HG02981 (cell line): ENCODE data around the gene GNRH2.
"Not testable (repeated sequence)": the region's sequence is repeated elsewhere in the genome, so short reads cannot be mapped to it uniquely, and the experiment has no call there.

Experiments used
- ATAC-seq: cut with Tn5 transposase; IDR thresholded peaks from one replicate; pipeline ENCODE4 v1.9.1; 2021; ENCODE audit warnings: mild to moderate bottlenecking, moderate library complexity; ENCODE audit not compliant: unreplicated experiment

The GNRH2 gene, protein sequence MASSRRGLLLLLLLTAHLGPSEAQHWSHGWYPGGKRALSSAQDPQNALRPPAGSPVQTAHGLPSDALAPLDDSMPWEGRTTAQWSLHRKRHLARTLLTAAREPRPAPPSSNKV

DNA sequence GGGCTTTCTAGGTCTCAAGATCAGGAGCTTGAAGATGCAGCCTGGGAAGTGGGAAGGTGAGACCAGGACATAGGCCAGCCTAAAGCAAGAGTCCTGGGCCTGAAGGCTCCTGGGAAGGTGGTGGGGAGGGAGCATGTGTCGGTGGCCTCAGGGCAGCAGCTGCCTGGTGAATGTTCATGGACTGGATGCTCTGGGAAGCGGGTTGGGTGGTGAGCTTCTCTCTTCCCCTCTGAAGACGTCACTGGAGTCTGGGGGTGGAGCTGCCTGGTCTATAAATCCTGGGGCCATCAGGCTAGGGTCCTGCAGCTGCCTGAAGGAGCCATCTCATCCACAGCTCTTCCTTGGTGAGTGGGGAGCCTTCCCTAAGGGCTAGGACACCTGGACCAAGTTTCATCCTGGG lies at the start of gene GNRH2:
GNRH2 (plus strand) TSS at position 301 of the 400 bp plus-strand sequence. CDS start 793 bp downstream, outside the sequence.
- ATAC-seq, result no peak

DNA sequence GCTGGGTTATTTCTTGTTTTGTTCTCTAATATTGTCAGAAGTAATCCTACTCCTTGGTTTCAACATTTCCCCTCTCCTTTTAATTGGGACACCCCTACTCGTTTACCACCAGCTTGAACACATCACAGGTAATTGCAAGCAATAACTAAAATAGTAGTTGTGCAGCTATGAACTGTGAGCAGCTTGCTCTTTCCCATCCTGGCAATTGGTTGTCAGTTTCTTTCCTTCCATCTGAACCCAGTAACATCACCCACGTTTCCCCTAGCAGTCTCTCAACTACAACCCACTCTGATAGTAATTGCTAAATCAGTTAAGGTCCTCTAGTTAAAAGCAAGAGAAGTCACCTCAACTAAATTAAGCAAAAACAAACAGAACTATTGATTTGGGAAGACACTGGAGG lies 47.6 kb upstream of the GNRH2 start:
- no peak for ATAC-seq

DNA sequence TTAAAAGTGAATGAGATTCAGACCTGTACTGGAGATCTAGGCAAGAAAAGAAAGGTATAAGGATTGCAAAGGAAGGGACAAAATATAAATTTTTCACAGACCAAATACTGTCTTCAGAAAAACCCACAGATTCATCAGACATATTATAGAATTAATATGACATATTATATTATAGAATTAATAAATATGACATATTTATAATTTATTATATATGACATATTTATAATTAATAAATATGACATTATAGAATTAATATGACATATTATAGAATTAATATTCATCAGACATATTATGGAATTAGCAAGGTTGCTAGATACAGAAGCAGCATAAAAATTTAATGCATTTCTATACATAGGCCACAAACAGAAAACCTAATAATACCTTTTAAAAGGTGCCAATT lies 44.7 kb upstream of the GNRH2 start:
- no peak for ATAC-seq

DNA sequence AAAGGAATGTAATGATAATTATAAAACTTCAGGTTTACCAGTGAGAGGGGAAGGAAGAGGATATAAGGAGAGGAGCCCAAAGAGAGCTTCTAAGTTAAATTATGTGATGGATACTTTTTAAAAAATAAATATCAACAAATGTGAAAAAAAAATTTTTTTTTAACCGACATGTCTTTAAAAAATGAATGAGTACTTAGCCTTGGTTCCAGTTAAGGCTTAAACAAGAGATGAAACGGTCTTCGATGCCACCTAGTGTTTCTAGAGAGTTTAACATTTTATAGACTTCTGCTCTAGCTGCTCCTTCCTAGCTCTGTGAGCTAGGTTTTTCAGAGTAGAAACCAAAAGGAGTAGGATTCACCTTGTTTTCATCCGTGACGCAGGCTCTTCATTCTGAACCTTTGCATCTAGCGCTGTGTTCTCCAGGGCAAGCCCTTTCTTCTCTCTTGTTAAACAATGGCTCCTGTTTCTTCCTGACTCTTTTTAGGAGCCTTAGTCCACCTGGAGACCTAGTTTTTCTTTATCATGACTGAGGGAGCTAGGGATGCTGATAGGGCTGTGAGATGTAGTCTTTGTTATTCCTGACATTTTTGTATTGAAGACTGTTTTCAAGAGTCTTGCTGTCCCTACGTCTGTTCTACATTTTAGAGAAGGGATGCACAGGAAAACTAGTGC lies 42.4 kb upstream of the GNRH2 start:
- no peak for ATAC-seq

DNA sequence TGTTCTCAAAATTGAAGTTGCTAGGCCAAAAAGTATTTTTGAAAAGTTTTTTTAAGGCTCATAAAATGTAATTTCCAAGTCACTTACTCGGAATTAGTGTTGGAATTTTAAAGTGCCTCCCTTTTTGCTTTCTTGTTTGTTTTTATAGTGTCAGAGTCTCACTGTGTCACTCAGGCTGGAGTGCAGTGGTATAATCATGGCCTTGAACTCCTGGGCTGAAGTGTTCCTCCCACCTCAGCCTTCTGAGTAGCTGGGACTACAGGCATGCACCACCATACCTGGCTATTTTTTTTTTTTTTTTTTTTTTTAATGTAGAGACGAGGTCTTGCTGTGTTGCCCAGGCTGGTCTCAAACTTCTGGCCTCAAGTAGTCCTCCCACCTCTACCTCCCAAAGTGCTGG lies 40.0 kb upstream of the GNRH2 start:
- no peak for ATAC-seq

DNA sequence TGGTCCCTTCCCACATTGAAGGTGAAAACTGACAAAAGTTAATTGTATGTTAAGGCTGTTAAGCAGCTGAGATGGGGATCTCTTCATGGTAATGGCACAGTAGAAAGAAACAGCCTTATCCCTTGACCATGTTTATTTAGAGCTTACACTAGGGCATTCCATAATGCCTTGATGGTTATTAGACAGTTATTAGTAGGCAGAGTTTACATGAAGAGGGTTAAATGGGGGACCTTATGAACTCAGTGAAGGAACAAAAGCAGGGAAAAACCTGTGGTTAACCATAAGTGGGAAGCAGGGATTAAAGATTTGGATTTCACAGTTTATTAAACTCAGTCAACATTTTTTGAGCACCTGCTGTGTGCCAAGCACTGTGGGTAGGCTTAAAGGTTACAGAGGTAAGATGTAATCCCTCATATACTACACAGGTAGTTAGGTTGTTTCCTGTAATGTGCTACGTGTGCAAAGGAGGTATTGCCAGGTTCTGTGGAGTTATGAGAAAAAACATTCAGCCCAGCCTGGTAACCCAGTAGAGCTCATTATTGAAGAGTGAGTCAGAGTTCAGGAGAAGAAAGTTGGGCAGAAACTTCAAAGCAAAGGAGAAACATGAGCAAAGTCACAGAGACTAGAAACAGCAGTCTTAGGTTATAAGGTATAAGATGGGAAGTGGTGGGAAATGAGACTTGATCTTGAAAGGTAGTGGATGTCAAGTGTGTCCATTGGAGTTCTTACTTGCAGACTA lies 32.3 kb upstream of the GNRH2 start:
- ATAC-seq, result no peak

DNA sequence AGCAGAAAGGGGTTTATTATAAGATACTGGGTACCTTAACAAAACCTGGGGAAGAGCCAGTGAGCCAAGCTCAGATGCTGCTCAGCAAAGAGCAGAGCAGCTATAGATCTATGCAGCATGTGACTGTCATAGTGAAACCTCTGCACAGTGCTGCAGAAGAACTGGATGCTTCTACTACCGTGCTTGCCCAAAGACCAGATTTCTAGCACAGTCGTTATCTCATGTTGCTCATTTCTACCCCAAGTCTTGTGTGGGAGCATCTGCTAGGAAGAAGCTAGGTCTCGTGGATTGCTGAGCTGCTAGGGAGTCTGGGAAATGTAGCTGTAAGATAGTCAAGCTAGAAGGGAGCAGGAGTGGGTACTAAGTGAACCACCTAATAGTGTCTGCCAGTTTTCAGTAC lies 31.7 kb upstream of the GNRH2 start:
- no peak for ATAC-seq

DNA sequence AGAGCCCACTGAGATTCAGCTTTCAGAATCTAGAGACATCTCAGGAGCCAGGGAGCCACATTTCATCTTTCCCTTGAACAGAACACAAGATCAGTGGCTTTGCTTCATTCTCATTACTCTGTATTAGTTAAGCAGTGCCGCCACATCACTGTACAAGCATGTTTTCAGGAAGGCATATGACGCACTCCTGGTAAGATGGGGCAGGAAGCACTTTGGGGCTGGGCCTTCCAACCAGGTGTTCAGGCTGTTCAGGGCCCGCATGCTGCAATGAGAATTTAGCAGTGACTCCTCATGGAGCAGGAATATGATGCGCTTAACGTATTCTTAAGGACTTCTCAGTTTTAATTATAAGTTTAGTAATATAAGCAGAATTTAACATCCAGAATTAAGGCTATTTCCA lies 29.7 kb upstream of the GNRH2 start:
- ATAC-seq, result no peak

DNA sequence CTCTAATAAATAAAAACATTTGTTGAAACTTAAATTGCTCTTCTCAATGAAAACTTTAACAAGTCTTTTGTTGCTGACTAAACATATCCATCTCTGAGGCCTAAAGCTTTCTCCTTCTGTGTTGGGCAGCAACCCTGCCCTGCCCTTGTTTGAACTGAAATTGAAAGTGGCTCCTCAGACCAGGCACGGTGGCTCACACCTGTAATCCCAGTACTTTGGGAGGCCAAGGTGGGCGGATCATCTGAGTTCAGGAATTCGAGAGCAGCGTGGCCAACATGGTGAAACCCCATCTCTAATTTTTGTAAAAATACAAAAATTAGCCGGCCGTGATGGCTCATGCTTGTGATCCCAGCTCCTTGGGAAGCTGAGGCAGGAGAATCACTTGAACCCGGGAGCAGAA lies 29.2 kb upstream of the GNRH2 start:
- ATAC-seq, result no peak

DNA sequence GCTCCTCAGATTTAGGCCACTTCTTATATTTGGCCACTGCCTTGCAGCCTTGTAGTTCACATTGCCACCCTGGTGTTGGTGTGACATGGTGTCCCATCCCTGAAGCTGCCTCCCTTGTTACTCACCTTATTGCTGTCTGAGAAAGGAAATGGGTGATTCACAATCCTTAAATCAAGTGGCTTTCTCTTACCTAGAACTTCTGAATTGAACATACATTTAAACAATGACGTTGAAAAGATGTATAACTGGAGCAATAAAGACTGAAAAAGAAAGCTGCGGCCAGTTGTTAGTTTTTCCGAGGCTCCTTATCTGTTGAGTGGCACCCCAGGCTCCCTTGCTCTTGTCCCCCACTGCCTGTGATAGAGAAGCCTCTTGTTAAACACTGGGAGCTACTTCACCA lies 28.8 kb upstream of the GNRH2 start:
- no peak for ATAC-seq

DNA sequence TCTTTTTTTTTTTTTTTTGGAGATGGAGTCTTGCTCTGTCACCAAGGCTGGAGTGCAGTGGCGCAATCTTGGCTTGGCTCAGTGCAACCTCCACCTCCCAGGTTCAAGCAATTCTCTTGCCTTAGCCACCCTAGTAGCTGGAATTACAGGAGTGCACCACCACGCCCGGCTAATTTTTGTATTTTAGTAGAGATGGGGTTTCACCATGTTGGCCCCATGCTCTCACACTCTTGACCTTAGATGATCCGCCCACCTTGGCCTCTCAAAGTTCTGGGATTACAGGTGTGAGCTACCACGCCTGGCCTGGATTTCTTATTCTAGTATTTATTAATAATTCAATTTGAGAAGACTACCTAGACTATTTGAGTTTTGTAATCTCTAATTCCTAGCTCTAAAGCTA lies 28.1 kb upstream of the GNRH2 start:
- ATAC-seq, result not testable (repeated sequence)

DNA sequence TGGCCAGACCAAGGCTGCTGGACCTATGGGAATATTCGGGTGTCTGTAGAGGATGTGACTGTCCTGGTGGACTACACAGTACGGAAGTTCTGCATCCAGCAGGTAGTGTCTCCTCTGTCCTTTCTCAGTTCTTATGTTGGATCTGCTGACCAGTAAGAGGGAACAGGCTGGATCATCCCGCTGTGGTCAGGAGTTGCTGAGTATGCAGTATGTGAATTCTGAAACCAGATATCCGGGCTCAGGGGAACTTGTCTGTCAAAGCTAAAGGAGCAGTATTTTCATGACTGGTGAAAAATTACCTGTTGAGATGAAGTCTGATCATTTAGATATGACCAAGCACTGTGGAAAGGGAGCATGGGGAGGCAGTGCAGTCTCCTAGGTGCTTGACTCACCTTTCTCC lies 22.1 kb upstream of the GNRH2 start:
- no peak for ATAC-seq

DNA sequence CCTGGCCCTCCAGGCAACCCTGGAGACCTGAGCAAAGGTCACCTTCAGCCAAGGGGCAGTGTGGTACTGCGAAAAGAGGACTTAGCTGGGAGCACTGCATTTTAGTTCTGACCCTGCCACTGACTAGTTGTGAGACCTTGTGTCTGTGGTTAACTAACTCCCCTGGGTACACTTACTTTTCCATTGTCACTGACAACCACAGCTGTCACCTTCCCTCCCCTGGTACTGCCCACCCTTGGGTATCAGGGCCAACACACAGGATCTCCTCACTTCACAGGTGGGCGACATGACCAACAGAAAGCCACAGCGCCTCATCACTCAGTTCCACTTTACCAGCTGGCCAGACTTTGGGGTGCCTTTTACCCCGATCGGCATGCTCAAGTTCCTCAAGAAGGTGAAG lies 21.6 kb upstream of the GNRH2 start:
- no peak for ATAC-seq

DNA sequence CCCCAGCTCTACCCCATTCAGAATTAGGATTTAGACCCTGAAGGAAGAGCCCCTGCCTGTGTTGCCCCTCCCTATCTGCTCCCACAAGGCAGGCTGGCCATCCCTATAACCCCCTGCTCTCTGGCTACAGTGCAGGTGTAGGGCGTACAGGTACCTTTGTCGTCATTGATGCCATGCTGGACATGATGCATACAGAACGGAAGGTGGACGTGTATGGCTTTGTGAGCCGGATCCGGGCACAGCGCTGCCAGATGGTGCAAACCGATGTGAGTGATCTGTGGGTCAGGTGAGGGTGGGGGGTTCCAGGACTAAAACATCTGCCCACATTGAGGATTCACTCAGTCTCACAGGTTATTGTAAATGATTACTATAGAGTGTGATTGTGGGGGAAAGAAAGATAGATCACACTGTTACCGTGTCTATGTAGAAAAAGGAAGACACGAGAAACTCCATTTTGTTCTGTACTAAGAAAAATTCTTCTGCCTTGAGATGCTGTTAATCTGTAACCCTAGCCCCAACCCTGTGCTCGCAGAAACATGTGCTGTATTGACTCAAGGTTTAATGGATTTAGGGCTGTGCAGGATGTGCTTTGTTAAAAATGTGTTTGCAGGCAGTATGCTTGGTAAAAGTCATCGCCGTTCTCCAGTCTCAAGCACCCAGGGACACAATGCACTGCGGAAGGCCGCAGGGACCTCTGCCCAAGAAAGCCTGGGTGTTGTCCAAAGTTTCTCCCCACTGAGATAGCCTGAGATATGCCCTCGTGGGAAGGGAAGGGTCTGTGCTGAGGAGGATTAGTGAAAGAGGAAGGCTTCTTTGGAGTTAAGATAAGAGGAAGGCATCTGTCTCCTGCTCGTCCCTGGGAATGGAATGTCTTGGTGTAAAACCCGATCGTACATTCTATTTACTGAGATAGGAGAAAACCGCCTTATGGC lies 20.6 kb upstream of the GNRH2 start:
- ATAC-seq, result not testable (repeated sequence)

DNA sequence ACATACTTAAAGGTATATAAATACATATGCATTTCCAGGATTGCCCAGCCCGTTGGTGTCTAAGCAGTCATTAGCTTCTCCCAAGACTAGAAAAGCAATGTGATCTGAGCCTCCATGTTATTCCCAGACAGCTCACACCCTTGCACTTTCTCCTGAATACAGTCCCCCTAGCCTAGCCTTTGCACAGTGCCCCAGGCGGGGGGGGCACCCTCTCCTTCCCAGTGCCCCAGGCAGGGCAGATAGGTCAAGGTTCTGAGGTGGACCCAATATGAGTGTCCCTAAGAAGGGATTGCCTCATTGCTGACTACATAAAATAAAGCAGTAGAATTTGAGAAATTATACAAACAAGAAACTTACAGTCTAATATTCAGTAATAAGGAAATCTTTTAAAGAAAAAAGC lies 15.4 kb upstream of the GNRH2 start:
- no peak for ATAC-seq

DNA sequence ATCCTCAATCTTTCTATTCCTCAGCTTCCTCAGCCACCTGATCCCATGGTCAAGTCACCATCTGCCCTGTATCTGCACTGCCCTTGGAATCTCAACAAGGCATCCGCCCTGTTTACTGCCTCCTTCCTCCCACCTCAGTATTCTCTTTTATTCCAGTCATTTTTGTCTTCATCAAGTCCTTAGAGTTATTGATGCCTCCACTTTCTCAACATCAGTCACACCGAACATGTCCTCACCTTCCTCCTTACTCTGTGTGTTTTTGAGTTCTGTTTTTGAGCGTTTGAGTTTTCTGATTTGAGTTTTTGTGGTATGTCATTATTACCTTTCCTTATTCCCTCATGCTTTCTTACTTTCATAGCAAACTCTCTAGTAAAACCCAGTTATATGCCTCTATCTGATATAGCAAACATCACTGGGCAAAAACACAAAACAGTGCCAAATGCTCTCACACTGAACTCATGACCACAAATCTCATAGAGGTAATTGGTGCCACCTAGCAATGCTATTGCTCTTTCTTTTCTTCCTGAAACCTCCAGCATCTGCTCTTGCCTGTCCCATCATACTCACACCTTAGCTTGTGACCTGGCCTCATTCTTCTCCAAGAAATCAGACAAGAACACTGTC lies 11.8 kb upstream of the GNRH2 start:
- ATAC-seq, result no peak

DNA sequence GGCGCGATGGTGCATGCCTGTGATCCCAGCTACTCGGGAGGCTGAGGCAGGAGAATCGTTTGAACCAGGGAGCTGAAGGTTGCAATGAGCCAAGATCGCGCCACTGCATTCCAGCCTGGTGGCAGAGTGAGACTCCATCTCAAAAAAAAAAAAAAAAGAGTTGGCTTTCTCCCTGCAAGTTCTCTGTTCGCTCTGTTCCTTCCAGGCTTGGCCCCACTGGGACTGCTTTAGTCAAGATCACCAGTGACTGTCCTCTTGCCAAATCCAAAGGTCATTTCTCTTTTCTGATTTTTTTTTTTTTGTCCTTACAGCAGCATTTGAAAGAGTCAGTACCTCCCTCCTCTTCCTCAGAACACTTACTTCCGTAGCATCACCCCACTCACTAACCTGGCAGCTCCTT lies 10.8 kb upstream of the GNRH2 start:
- no peak for ATAC-seq

DNA sequence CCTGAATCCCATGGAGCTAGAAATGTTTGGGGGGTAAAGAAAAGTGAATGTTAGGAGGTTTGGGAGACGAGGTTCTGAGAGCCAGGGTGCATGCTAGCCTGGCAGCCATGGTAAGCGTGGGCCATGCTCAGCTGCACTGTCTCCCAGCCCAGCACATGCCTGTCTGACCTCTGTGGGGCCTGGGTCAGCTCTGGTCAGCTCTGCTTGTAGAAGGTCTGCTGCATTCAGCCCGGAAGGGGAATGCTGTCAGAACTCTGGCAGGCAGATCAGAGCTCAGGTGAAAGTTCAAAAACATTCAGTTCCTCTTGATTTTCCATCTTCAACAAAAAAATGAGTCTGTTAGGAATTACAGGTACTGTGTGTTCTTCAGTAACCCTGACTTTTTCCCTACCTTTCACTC lies 5.8 kb upstream of the GNRH2 start:
- ATAC-seq, result no peak

DNA sequence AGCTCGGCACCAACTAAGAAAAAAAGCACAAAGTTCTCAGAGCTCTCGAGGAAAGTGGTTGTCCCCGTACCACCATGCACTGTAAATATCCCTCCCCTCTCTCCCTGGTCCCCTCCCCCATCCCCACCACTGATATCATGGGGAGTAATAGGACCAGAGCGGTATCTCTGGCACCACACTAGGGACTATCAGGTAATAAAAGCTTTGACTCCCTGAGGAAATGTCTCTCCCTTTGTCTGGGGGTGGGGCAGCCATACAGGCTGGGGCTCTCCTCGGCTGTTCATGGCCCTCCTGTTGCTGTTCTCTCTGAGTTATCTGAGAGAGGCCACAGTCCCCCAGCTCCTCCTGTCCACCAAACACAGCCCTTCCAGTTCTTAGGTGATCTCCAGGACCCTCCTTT lies 5.0 kb upstream of the GNRH2 start:
- ATAC-seq, result no peak

DNA sequence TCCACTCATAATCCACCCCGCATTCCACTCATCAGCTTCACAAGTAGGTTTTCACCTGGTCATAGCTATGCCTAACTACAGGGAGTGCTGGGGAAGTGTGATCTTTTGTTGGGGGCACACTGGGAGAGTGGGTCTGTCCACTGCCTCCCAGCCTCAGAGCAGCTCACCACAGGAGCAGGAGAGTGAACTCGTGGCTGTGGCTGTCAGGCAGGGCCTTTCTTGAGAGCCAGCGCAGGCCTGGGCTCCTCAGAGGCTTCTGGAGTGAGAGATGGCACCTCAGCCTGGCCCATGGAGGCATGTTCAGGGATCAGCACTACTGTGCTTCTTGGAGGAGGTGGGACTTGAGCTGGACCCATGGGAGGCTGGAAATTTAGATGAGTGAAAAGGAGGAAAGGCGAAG lies 4.0 kb upstream of the GNRH2 start:
- ATAC-seq, result no peak

DNA sequence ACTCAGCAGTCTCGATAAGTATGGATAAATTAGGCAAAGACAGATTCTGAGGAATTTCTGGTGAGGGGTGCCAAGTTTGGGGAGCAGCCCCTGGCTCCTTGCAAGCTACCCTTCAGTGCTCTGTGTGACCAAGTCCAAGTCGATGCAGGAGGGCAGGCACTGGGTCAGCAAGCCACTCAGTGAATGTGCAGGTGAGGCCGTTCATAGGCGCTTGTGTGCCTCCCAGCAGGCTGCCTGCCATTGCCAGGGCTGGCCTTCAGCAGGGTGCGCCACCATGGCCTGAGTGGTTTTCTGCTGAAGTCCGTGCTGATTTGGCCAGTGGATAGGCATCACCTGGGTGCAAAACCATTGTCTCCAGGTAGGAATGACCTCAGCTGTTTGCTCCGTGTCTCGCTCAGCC lies 3.3 kb upstream of the GNRH2 start:
- ATAC-seq, result no peak
